ENCODE results near the gene NAT14.
A peak's percentile ranks its signal among the peaks of the same experiment; 100 is the strongest.

The NAT14 gene

GRCh38 chr19:55453511-55454260, 31.3 kb upstream of the NAT14 start:
- DNase-seq: no peak

- peak; percentile 51 for DNase-seq
Measured at GRCh38 chr19:55454787-55455243, 30.2 kb upstream of the NAT14 start.

- DNase-seq: no peak
Measured at GRCh38 chr19:55455576-55456235, 29.3 kb upstream of the NAT14 start.

- DNase-seq: no peak
Measured at GRCh38 chr19:55456347-55456746, 28.6 kb upstream of the NAT14 start.

- no peak for DNase-seq
Measured at GRCh38 chr19:55457683-55458457, 27.1 kb upstream of the NAT14 start.

GRCh38 chr19:55459551-55459949, 25.4 kb upstream of the NAT14 start:
- DNase-seq: no peak

- DNase-seq: no peak
Measured at GRCh38 chr19:55459950-55460657, 24.9 kb upstream of the NAT14 start.

GRCh38 chr19:55460670-55461258, 24.2 kb upstream of the NAT14 start:
- peak; percentile 78 for DNase-seq

- DNase-seq: peak; percentile 100
Measured at GRCh38 chr19:55461259-55461973, 23.6 kb upstream of the NAT14 start, which contains the start of gene ISOC2. TSS of gene ISOC2 (minus strand) at chr19:55461642. CDS start at chr19:55456486, 5,156 bp downstream.

GRCh38 chr19:55461974-55462626, 22.9 kb upstream of the NAT14 start:
- peak; percentile 45 for DNase-seq

- DNase-seq: no peak
Measured at GRCh38 chr19:55462722-55463121, 22.3 kb upstream of the NAT14 start.

- DNase-seq: no peak
Measured at GRCh38 chr19:55463583-55464031, 21.4 kb upstream of the NAT14 start.

- DNase-seq: no peak
Measured at GRCh38 chr19:55464039-55464661, 20.8 kb upstream of the NAT14 start.

- DNase-seq: no peak
Measured at GRCh38 chr19:55464662-55465054, 20.3 kb upstream of the NAT14 start, which contains the start of gene C19orf85. TSS of gene C19orf85 (minus strand) at chr19:55464751. CDS start at chr19:55464554, 197 bp downstream.

- DNase-seq: no peak
Measured at GRCh38 chr19:55465460-55466240, 19.3 kb upstream of the NAT14 start.

- DNase-seq: no peak
Measured at GRCh38 chr19:55466241-55466614, 18.8 kb upstream of the NAT14 start.

- peak; percentile 73 for DNase-seq
Measured at GRCh38 chr19:55467236-55468053, 17.5 kb upstream of the NAT14 start.

- no peak for DNase-seq
Measured at GRCh38 chr19:55468054-55468393, 17.0 kb upstream of the NAT14 start.

GRCh38 chr19:55471266-55471665, 13.7 kb upstream of the NAT14 start:
- no peak for DNase-seq

All from EL (cell line).